PC-3 (cell line): ENCODE measurements around the gene MID1. TPM values are rescaled to one million over a fixed set of nuclear protein-coding genes. Genes with fewer than 3 reads are reported as not detected.

Experiments
- ATAC-seq: fragments of 200-7000 bp; cut with Tn5 transposase; 2 replicates; pipeline ENCODE4 v1.9.1; 2020; ENCODE audit warnings: mild to moderate bottlenecking, moderate library complexity
- BruUV-seq: library from RNA; stranded (reverse); fragments of 400-500 nt; replicated peaks from 2 replicates; lab custom pipeline; 2021; lab: Mats Ljungman, UMichigan
- CTCF ChIA-PET: fragments of 300-600 bp; sonication (Branson Sonifier 250); formaldehyde crosslinking; loops from one replicate; lab custom pipeline; 2022; ENCODE audit warnings: antibody characterized with exemption; lab: Charles Lee
- POLR2A ChIA-PET: fragments of 300-600 bp; sonication (Branson Sonifier 250); formaldehyde crosslinking; loops from one replicate; lab custom pipeline; 2022; ENCODE audit warnings: antibody characterized with exemption; ENCODE audit not compliant: unreplicated experiment; lab: Charles Lee
- DNase-seq: peaks from one replicate; pipeline ENCODE4 v3.0.0-alpha.2; 2015
- H2AFZ ChIP-seq: fragments of 300-600 bp; sonication (generic); 2 replicates; pipeline ENCODE4 v1.6.0; 2016; ENCODE audit warnings: antibody characterized with exemption, low read length
- H3F3A ChIP-seq: fragments of 300-600 bp; sonication (generic); one replicate; pipeline ENCODE4 v1.6.0; 2017; ENCODE audit warnings: antibody characterized with exemption, low read length, control low read depth, mild to moderate bottlenecking; ENCODE audit not compliant: unreplicated experiment
- H3K27ac ChIP-seq: fragments of 300-600 bp; sonication (generic); 2 replicates; pipeline ENCODE4 v1.5.1; 2016; ENCODE audit warnings: mild to moderate bottlenecking, low read length
- H3K27me3 ChIP-seq: fragments of 300-600 bp; sonication (generic); 2 replicates; pipeline ENCODE4 v1.6.1; 2016; ENCODE audit warnings: low read length, mixed read lengths
- H3K36me3 ChIP-seq: fragments of 300-600 bp; sonication (generic); 2 replicates; pipeline ENCODE4 v1.6.1; 2016; ENCODE audit warnings: low read depth, mixed run types, low read length, mixed read lengths
- H3K4me1 ChIP-seq: fragments of 300-600 bp; sonication (generic); 2 replicates; pipeline ENCODE4 v1.5.1; 2016; ENCODE audit warnings: low read length; ENCODE audit not compliant: insufficient read depth
- H3K4me2 ChIP-seq: fragments of 300-600 bp; sonication (generic); 2 replicates; pipeline ENCODE4 v1.6.0; 2016; ENCODE audit warnings: low read length
- H3K4me3 ChIP-seq: fragments of 300-600 bp; sonication (generic); 2 replicates; pipeline ENCODE4 v1.5.1; 2016; ENCODE audit warnings: mild to moderate bottlenecking, low read length, mixed read lengths
- H3K79me2 ChIP-seq: fragments of 300-600 bp; sonication (generic); 2 replicates; pipeline ENCODE4 v1.6.1; 2017; ENCODE audit warnings: low read length, mixed read lengths
- H3K9ac ChIP-seq: fragments of 300-600 bp; sonication (generic); 2 replicates; pipeline ENCODE4 v1.6.0; 2016; ENCODE audit warnings: mild to moderate bottlenecking, low read length
- H3K9me2 ChIP-seq: fragments of 300-600 bp; sonication (generic); replicated peaks from 2 replicates; pipeline ENCODE4 v1.6.1; 2016; ENCODE audit warnings: mixed run types, low read length, mixed read lengths
- H3K9me3 ChIP-seq: fragments of 300-600 bp; sonication (generic); 2 replicates; pipeline ENCODE4 v1.6.1; 2016; ENCODE audit warnings: low read length, mixed read lengths
- H4K20me1 ChIP-seq: fragments of 300-600 bp; sonication (generic); 2 replicates; pipeline ENCODE4 v1.6.1; 2016; ENCODE audit warnings: low read length, mixed read lengths
- CTCF ChIP-seq: fragments of 300-600 bp; sonication (generic); conservative IDR thresholded peaks from 2 replicates; pipeline ENCODE4 v1.5.1; 2017; ENCODE audit warnings: antibody characterized with exemption, low read depth, mild to moderate bottlenecking, low read length
- EZH2 ChIP-seq: fragments of 300-600 bp; sonication (generic); IDR thresholded peaks from one replicate; pipeline ENCODE4 v1.6.1; 2017; ENCODE audit warnings: antibody characterized with exemption, mild to moderate bottlenecking, low read length; ENCODE audit not compliant: unreplicated experiment
- EZH2phosphoT487 ChIP-seq: fragments of 300-600 bp; sonication (generic); IDR thresholded peaks from 2 replicates; pipeline ENCODE4 v1.6.1; 2018; ENCODE audit warnings: mild to moderate bottlenecking, antibody characterized with exemption, low read length, borderline replicate concordance
- intact Hi-C: fragments of 100-400 bp; cut with micrococcal nuclease; formaldehyde crosslinking; loops from 2 replicates; pipeline ENCODE4 v1.9.0; 2023
- total RNA-seq: library from RNA; depleted of rRNA; stranded (reverse); fragments of >200 nt; gene quantifications from 2 replicates; pipeline ENCODE4 v1.2.3, GENCODE V29; 2014

Gene MID1
- total RNA-seq, 1 experiment from 2014 or later, result 21.9 TPM

- ATAC-seq (no peak), DNase-seq (no peak)
- Histone ChIP-seq H3K36me3 (peaks cover 10% of the 10 kb centered on the region; the same call in 1 of the 2 replicates), H3K4me3 (no peak overlapping the region), H3K79me2 (peaks cover 64% of the 10 kb centered on the region), H3F3A (no peaks in the 10 kb centered on the region), H3K4me1 (no peaks in the 10 kb centered on the region; the same call in 1 of the 2 replicates), H3K4me2 (no peak overlapping the region), H3K27me3 (no peaks in the 10 kb centered on the region), H3K9me3 (no peaks in the 10 kb centered on the region), H3K27ac (no peak overlapping the region), H2AFZ (no peak overlapping the region), H3K9me2 (no peaks in the 10 kb centered on the region), H3K9ac (no peak overlapping the region), H4K20me1 (no peaks in the 10 kb centered on the region)
- ChIA-PET CTCF (no interaction called here), POLR2A (no interaction called here)
- no peak for TF ChIP-seq EZH2
- TF ChIP-seq EZH2phosphoT487, result no peak
- TF ChIP-seq CTCF, result no peak
- BruUV-seq, result no TSS peak
- intact Hi-C loops, result no loop called here
These were observed 52.0 kb downstream of the MID1 start for GRCh38 chrX:10568428-10568827.

- H3K4me1 ChIP-seq, result no peaks in the 10 kb centered on the region; the same call in 1 of the 2 replicates
- ChIA-PET CTCF (no interaction called here), POLR2A (no interaction called here)
- H3K4me3 ChIP-seq, result no peak overlapping the region
- no peak for DNase-seq
- H3K9ac ChIP-seq, result no peak overlapping the region
- H3F3A ChIP-seq, result no peaks in the 10 kb centered on the region
- intact Hi-C loops, result no loop called here
- no peak overlapping the region for H3K27ac ChIP-seq
- H4K20me1 ChIP-seq, result no peaks in the 10 kb centered on the region
- TF ChIP-seq EZH2, result no peak
- no peak for TF ChIP-seq EZH2phosphoT487
- TF ChIP-seq CTCF, result no peak
- H3K9me2 ChIP-seq, result no peaks in the 10 kb centered on the region
- peaks cover 63% of the 10 kb centered on the region for H3K79me2 ChIP-seq
- H3K36me3 ChIP-seq, result peaks cover 10% of the 10 kb centered on the region; the same call in 1 of the 2 replicates
- no peak overlapping the region for H2AFZ ChIP-seq
- H3K27me3 ChIP-seq, result no peaks in the 10 kb centered on the region
- H3K4me2 ChIP-seq, result no peak overlapping the region
- ATAC-seq, result no peak
- BruUV-seq, result no TSS peak
- H3K9me3 ChIP-seq, result no peaks in the 10 kb centered on the region
These were observed 53.2 kb downstream of the MID1 start for GRCh38 chrX:10567136-10567535.

- no peaks in the 10 kb centered on the region for H3K9me2 ChIP-seq
- BruUV-seq, result no TSS peak
- H3K27me3 ChIP-seq, result no peaks in the 10 kb centered on the region
- H3K4me1 ChIP-seq, result no peaks in the 10 kb centered on the region; the same call in 1 of the 2 replicates
- H3K4me2 ChIP-seq, result no peak overlapping the region
- ChIA-PET POLR2A (no interaction called here), CTCF (no interaction called here)
- no peak overlapping the region for H3K27ac ChIP-seq
- no peaks in the 10 kb centered on the region for H4K20me1 ChIP-seq
- DNase-seq, result no peak
- no peak overlapping the region for H2AFZ ChIP-seq
- H3K9ac ChIP-seq, result no peak overlapping the region
- H3K9me3 ChIP-seq, result no peaks in the 10 kb centered on the region
- TF ChIP-seq EZH2 (no peak), EZH2phosphoT487 (no peak), CTCF (no peak)
- no peak overlapping the region for H3K4me3 ChIP-seq
- peaks cover 10% of the 10 kb centered on the region; the same call in 1 of the 2 replicates for H3K36me3 ChIP-seq
- no peaks in the 10 kb centered on the region for H3F3A ChIP-seq
- ATAC-seq, result no peak
- intact Hi-C loops, result no loop called here
- H3K79me2 ChIP-seq, result peaks cover 65% of the 10 kb centered on the region
These were observed 53.7 kb downstream of the MID1 start for GRCh38 chrX:10566716-10567097.
